Endothelial cell of coronary artery (primary cell): Measurements from ENCODE around the gene PRELID1. TPM values are rescaled to one million over a fixed set of nuclear protein-coding genes. Genes with fewer than 3 reads are reported as not detected.

Experiments used
- total RNA-seq: library from RNA; depleted of rRNA; stranded (reverse); fragments of >200 nt; gene quantifications from 2 replicates; pipeline ENCODE4 v1.2.3, GENCODE V29; 2014

Gene PRELID1, protein sequence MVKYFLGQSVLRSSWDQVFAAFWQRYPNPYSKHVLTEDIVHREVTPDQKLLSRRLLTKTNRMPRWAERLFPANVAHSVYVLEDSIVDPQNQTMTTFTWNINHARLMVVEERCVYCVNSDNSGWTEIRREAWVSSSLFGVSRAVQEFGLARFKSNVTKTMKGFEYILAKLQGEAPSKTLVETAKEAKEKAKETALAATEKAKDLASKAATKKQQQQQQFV
- total RNA-seq: 114 and 156 TPM in 2 replicates

GRCh38 chr5:177303121-177303924, at the start of gene PRELID1, which contains the start of gene RAB24:
PRELID1 (plus strand) TSS chr5:177303799; CDS start chr5:177303986, 187 bp downstream.
RAB24 (minus strand) TSS chr5:177303719; CDS start chr5:177303288, 431 bp downstream.

DNA sequence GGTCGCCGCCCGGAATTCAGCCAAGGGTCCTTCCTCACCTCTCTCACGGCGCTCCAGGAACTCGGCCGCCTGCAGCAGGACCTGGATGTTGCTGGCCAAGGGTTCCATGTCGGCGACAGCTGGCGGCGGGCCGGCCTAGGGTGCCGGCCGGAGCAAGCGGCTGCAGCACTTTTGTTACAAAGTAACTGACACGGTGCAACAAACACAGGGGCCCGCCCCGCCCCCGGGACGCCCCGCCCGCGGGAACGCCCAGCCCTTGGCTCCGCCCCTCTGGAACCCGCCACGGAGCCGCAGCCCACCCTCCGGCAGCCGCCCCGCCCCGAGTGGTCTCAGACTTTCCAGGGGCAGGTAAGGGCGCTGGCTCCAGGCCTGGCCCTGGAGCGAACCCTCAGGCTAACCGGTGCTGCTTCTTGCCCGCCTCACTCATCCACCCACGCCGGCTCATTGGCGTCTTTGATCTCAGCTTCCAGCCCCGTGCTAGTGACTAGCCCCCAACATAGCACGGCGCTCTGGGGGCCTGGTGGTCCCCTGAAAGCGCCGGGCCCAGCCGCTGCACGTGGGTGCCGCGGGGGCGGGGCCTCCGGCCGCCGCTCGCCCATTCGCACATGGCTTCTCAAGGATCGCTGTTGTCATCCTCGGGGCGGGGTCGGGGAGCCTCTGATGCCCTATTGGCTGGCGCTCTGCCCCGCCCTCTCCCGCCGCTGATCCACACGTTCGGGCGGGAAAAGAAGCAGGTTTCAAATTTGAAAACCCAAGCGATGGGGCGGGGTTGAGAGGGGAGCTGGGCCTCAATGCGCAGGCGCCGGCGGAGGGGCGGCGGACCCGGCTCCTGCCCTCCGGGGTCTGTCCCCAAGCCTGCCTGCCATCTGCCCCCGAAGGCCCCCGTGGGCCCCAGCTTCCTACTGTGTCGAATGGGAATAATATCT, 8.4 kb downstream of the PRELID1 start, which contains the start of gene MXD3:
MXD3 (minus strand) TSS at position 176 of the 926 bp plus-strand sequence; CDS start at position 108, 68 bp downstream.

DNA sequence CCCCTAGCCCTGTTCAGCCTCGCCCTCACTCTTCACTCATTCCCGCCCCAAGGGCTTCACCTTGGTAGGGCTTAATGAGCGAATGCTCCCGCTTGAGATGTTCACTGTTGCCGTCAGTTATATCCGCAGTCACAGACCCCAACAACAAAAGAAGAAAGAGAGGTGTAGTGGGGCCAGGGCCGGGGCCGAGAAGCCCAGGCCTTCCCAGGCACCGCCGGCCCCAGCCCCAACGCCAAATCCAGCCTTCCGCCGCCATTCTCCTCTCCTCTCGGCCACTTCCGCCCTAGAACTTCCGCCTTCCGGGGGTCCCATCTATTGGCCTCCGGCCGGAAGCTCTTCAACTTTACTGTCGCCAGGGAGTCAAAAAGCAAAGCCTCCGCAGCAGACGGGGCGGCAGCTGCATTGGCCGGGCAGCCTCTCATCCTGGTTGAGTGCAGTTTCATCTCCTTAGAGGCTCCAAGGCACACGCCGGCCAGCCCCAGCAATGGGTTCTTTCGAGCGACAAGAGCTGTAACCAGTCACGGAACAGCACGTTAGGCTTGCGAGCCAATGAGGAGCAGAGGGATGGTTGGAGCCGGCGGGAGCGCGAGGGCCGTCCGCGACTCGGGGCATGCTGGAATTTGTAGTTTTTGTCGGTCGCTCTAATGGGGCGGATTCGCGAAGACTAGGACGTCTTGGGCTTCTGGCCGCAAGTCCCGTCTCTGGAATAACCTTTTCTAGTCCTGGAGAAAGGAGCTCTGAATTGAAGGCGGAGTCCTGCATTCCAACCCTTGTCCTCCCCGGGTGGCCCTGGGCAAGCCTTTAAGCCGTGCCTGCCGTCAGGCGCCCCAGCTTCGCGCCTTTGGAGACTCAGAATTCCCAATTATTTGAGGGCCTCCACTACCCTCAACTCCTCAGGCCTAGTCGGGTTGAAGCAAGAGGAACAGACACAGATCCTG, 48.1 kb downstream of the PRELID1 start, which contains the start of gene LMAN2:
LMAN2 (minus strand) TSS at position 277 of the 938 bp plus-strand sequence; CDS start at position 256, 21 bp downstream.

Other genes starting within 250 kb of the PRELID1 start
- gene FGFR4, start 216.9 kb upstream of the PRELID1 start, total RNA-seq: 0.09 and 0.36 TPM in 2 replicates
- gene NSD1, start 170.0 kb upstream of the PRELID1 start, total RNA-seq: 30.5 and 38.3 TPM in 2 replicates
- 14.0 and 22.0 TPM in 2 replicates for gene RAB24, start 80 bp upstream of the PRELID1 start, total RNA-seq
- 6.6 and 12.1 TPM in 2 replicates for gene MXD3, start 8.1 kb downstream of the PRELID1 start, total RNA-seq
- gene LMAN2, start 47.9 kb downstream of the PRELID1 start, total RNA-seq: 355 and 366 TPM in 2 replicates
- gene RGS14, start 54.1 kb downstream of the PRELID1 start, total RNA-seq: 4.5 and 5.5 TPM in 2 replicates
- gene SLC34A1, start 80.6 kb downstream of the PRELID1 start, total RNA-seq: not detected in 2 replicates
- gene PFN3, start 96.9 kb downstream of the PRELID1 start, total RNA-seq: not detected in 2 replicates
- 0.56 and 0.99 TPM in 2 replicates for gene F12, start 105.8 kb downstream of the PRELID1 start, total RNA-seq
- gene GRK6, start 122.9 kb downstream of the PRELID1 start, total RNA-seq: 23.5 and 26.3 TPM in 2 replicates
- gene PRR7, start 143.0 kb downstream of the PRELID1 start, total RNA-seq: 3.5 and 5.9 TPM in 2 replicates
- gene DBN1, start 169.8 kb downstream of the PRELID1 start, total RNA-seq: 204 and 221 TPM in 2 replicates
- gene PDLIM7, start 193.8 kb downstream of the PRELID1 start, total RNA-seq: 75.5 and 132 TPM in 2 replicates
- 1.8 and 2.5 TPM in 2 replicates for gene DOK3, start 206.0 kb downstream of the PRELID1 start, total RNA-seq
- gene DDX41, start 213.2 kb downstream of the PRELID1 start, total RNA-seq: 129 and 138 TPM in 2 replicates